GM10248 (cell line): ENCODE data around the gene LIPA.

Experiments used
- CTCF ChIA-PET: fragments of 300-600 bp; sonication (Branson Sonifier 250); formaldehyde crosslinking; extraction: SDS; loops from one replicate; lab custom pipeline; 2021; ENCODE audit warnings: antibody characterized with exemption; lab: Yijun Ruan, JAX
- POLR2A ChIA-PET: fragments of 350-650 bp; sonication (Branson Sonifier 250); formaldehyde crosslinking; extraction: SDS; loops from one replicate; lab custom pipeline; 2020; ENCODE audit warnings: antibody characterized with exemption; lab: Yijun Ruan, JAX
- DNase-seq: peaks from one replicate; pipeline ENCODE4 v3.0.0; 2012; ENCODE audit errors: extremely low spot score
- CTCF ChIP-seq: IDR thresholded peaks from 2 replicates; pipeline ENCODE4 v1.5.1; 2012; ENCODE audit warnings: mild to moderate bottlenecking, low read depth; ENCODE audit errors: extremely low read depth, missing control alignments, control extremely low read depth

LIPA gene

GRCh38 chr10:89167915-89168314, 83.7 kb downstream of the LIPA start:
- POLR2A ChIA-PET: no interaction called here
- no peak for DNase-seq
- TF ChIP-seq CTCF: no peak
- CTCF ChIA-PET: interaction anchor here (0.8 to 1.4 kb wide), 2 partner anchors 8 to 18 kb away, joined by 3 read pairs; no protein-coding TSS in a partner anchor

DNA sequence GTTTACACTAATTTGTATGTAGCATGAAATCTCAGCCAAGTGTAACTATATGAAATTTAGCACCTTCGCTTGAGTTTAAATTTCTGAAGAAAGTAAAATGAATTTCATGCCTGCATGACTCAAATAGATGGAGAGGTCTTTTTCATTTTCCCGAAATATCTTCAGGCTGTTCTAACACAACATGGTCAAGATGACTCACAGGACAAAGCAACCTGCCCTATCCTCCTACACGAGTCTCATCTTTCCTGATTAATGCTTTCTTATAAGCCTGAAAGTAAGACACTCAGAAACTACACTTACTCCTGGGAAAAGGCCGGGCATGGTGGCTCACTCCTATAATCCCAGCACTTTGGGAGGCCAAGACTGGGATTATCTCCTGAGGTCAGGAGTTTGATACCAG, 85.7 kb downstream of the LIPA start:
- ChIA-PET POLR2A (no interaction called here), CTCF (interaction anchor here (1.3 to 1.5 kb wide), 2 partner anchors 14 to 329 kb away, joined by 3 read pairs; no protein-coding TSS in a partner anchor)
- no peak for DNase-seq
- TF ChIP-seq CTCF: no peak

- CTCF ChIA-PET: interaction anchor here (0.8 to 1.5 kb wide), 5 partner anchors 13 to 328 kb away, joined by 3 to 4 read pairs (median 3); no protein-coding TSS in a partner anchor
These were observed 86.7 kb downstream of the LIPA start for GRCh38 chr10:89164920-89165319.

GRCh38 chr10:89164080-89164479, 87.5 kb downstream of the LIPA start:
- DNase-seq: no peak
- ChIA-PET CTCF (interaction anchor here (1.5 to 1.7 kb wide), 3 partner anchors 12 to 53 kb away, joined by 3 to 5 read pairs (median 4); no protein-coding TSS in a partner anchor), POLR2A (no interaction called here)
- TF ChIP-seq CTCF: no peak

More at GRCh38 chr10:89164920-89165319, 86.7 kb downstream of the LIPA start:
- POLR2A ChIA-PET: no interaction called here
- DNase-seq: no peak
- TF ChIP-seq CTCF: no peak
